ENCODE measurements around the gene ACACA.

ACACA gene

DNA sequence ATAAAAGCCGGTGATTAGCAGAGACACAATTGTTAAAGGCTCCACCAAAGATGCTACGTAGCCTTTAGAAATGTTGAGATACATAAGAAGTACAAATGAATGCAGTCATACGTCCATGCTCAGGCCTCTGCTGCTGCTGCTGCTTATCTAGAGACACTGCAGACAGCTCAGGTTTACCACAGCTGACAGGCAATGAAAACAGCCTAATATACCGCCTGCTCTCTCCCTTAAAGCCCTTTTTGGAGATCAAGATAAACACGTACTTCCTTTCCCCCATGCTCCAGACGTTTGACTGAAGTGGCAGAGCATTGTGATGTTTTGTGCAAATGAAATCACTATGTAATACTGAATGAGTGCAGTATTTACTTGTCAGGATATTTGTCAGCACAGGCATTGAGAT, 272.6 kb downstream of the ACACA start:
- no peak for DNase-seq (ENCODE audit: low read depth)

GRCh38 chr17:37133136-37133535, 273.5 kb downstream of the ACACA start:
- no peak for DNase-seq (ENCODE audit: low read depth)

DNA sequence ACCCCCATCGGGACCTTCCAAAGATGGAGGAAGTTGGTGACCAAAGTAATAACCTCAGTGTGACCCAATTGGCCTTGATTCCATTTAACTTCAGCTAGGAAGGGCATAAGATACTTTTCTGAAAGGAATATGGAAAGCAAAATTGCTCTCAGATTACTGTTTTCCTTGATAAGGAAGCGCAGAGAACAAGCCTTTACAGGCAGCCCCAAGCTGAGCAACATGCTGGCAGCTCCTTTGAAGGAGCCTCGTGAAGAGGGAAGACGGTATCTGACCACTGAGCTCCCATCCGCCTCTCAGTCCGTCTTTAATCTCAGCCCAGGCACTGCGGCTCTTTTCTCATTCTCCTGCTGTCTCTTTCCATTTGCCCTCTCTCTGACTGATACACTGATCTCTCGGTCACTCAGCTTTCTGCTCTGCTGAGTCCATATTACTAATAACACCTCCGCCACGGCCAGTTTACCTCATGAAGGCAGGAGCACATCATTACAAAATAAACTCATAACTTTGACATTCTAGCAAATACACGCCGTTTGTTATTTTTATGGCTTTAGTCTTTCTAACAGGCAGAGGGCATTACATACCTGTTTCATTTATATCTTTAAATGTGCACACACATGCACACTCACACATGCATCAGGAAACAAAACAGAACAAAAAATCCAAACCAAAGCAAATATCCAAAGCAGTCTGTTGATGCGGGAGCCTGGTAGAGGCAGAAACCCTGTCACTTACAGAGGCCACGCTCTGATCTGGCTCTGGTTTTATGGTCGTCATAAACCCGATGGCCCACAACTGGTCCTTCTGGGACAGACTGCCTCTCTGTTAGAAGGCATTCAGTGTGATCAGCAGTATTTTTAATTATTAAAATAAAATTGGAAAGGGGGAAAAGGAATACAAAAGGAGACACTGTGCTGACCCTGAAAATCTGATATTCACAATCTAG, 274.7 kb downstream of the ACACA start:
- DNase-seq (ENCODE audit: low read depth), result no peak

- no peak for DNase-seq (ENCODE audit: low read depth)
These were observed 275.6 kb downstream of the ACACA start for GRCh38 chr17:37130984-37131446.

GRCh38 chr17:37124821-37125173, 281.8 kb downstream of the ACACA start:
- no peak for DNase-seq (ENCODE audit: low read depth)

DNA sequence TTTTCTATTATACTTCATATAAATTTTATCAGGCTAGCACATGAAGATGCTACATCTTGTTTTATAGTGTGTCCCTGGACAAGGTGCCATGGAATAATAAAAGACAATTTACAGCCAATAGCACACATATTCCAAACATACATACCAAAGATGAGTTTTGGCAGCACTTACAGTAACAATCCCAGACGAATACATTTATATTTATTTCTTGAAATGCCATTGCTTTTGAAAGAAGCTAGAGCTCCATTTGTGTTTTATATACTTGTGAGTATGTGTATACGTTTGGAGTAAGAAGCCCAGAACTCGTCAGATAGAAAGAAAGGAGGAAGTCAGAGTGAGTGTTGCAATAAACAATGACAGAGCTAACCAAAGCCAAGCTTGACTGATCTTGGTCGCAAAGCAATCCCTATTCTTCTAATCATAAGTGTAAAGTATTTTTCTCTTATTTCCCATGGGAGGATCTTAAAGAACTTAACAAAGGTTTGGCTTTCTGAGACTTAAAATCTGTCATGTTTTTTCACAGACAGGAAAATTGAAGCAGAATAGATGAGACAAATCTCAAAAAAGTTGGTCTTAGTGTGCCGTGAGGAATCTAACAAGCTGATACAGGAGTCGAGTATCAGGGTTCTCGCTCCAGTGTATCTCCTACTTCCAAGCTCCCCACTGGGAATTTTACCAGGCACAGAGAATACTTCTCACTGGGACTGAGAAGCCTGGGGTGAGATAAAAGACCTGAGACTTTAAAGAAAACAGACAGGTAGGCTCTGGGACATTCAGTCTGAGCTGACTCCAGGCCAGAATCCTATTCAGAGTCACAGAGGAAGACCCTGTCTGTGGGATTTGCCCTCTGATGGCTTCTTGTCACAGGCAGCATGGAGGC, 282.5 kb downstream of the ACACA start:
- DNase-seq (ENCODE audit: low read depth), result no peak

DNA sequence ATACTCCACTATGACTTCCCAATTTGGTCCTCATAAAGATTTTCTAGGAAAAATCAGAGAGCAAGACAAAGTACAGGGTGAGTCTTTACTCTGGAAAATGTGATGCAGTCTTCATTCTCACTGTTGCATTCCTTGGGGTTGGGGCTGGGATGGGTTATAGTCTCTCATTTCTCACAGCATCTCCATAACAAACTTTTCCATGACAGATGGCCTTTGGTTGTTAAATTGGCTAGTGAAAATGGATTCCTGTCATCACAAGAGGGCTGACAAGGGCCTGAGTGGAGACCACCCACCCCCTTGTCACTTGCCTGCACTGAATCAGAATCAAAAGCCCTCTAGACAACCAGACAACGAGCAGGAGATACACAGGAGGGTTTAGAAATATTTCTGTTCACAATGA, 283.2 kb downstream of the ACACA start:
- no peak for DNase-seq (ENCODE audit: low read depth)

GRCh38 chr17:37121616-37122015, 285.0 kb downstream of the ACACA start:
- no peak for DNase-seq (ENCODE audit: low read depth)

GRCh38 chr17:37118366-37119137, 288.1 kb downstream of the ACACA start:
- DNase-seq (ENCODE audit: low read depth), result no peak

- no peak for DNase-seq (ENCODE audit: low read depth)
These were observed 289.1 kb downstream of the ACACA start for GRCh38 chr17:37117373-37118142.

- DNase-seq (ENCODE audit: low read depth), result no peak
These were observed 289.9 kb downstream of the ACACA start for GRCh38 chr17:37116671-37117185.

DNA sequence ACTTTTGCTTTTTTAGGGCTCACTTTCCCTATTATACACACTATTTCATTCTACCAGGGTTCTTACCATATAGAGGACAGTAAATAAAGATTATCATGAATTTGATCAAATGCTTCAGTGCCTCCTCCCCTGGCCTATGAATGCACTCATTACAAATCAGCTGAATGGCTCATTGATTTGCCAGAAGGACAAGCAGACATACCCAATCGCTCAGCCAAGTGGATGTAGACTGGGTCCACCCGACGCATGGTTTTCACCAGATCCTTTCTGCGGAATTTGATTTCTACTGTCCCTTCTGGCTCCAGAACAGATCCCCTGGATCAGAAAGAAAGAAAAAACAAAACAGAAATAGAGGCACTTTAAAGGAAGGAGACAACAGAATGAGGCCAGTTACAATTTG, 295.3 kb downstream of the ACACA start:
- DNase-seq (ENCODE audit: low read depth), result no peak

DNA sequence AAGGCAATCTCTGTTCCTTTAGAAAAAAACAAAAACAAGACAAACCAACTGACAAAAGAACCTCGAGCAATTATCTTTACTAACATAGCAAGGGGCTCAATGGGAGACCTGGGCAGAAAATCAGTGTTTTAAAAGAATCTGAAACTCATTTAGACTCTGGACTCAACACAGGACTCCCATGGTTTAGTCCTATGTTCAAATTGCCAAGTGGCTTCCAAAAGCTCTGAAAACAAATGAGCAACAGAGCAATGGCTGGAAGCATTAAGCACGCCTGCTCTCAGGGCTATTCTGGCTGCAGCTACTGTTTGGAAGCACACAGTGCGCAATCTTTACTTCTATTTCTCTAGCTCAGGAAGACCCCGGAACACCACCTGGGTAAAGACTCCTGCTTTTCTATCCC, 295.9 kb downstream of the ACACA start:
- no peak for DNase-seq (ENCODE audit: low read depth)

DNA sequence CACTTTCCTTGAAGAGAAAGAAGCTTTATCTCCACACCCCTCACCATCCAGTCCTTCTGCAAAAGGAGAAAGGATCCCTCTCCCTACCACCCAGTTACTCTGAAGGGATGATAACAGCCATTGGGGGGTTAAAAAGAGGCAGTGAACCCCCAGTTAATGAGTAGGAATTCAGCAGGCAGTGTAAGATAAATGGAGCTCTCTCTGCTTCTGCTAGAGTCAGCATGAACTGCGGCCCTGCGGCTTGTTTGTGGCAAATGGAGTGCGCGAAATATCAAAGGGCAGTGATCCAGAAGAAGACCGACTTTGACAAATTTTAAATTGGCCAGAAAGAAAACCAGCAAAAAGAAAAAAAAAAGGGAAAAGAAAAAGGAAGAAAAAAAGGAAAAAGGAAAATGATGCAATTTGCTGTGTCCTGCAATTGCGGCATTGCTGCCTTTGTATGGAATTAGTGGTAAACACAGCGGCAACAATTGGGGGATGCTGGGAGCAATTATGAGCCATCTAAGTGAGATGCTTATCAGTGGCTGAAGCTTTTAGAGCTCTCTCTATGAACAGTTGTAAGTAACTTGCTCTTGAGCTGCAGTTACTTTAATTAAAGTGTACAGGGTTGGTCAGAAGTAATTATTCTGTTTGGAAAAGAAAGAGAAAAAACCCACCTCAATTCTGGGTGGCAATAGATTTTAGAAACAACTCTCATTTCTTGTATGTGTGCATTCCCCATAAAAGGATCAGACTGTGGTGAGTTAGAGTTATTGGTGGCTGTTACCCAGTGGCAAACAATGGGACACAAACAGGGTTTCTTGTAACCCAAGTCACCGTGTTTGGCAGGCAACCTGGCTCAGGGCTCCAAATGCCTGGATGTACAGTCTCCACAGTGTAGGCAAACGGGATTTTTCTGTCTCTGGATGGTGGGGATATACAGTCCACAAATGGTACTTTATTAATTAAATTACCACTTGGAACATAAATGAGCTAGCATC, 296.6 kb downstream of the ACACA start:
- DNase-seq (ENCODE audit: low read depth), result no peak

DNA sequence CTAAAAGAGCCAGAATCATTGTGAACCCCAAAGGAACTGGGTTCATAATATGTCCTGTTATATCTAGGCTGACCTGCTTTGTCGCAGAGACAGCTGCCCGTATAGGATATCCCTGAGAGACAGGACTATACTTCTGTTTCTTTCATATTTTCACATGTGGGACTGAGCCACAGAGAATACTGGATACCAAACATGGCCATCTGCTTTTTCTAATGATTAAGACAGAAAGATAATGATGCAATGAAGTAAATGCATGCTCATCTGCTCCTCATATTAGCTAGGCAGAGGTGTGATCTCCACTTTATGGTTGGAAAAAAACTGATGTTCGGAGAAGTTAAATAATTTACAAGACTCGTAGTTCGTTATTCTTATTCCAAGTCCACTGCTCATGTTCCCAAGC, 297.5 kb downstream of the ACACA start:
- DNase-seq (ENCODE audit: low read depth), result no peak

DNA sequence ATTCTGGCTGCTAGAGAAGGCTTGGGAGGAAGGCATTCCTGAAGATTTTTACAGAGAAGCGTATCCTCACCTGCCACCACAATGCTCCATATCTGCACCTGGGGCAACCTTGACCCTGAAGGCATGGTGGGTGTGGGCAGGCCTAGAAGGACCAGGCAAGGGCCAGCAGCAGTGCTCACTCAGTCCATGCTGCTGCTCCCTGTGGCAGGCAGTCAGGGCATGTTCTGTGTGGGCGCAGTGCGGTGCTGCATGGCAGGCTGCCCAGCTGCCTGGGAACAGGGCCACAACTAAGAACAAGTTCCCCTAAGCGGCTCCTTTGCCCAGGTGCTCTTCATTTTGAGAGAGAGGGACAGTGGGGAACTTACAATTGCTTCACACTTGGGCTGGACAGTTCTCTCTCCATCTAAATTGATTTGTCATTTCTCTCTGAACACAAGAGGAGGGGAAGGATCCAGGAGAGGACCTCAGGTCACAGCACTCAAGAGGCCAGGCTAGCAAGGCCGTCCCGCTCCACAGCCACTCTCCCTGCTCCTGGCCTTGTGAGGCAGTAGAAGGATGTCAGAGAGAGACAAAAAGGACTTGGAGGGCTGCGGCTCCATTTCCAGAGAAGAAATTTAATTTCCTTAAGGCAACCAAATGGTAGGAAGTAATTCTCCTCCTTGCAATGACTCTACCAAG, 299.1 kb downstream of the ACACA start:
- no peak for DNase-seq (ENCODE audit: low read depth)

GRCh38 chr17:37106049-37106448, 300.6 kb downstream of the ACACA start:
- DNase-seq (ENCODE audit: low read depth), result no peak

DNA sequence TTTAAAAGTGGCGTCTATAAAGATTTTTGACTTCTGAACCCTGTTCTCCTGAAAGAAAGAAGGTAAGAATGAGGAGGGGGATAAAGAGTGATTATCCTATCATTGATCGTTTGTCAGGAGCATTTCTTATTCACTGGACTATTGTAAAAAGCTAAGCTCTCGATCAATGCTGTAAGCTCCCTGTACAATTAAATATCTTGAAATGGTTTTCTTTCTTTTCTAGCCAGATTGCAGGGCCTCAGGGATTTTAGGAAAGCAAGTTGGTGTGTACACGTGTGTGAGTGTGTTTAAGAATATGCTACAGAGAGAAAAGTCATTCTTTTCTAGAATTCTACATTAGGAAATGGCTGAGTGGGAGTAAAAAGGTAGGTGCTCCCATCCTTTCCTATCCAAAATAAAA, 303.4 kb downstream of the ACACA start:
- no peak for DNase-seq (ENCODE audit: low read depth)

- no peak for DNase-seq (ENCODE audit: low read depth)
These were observed 305.3 kb downstream of the ACACA start for GRCh38 chr17:37101306-37101705.

Measured in activated T-helper 1 cell treated with Interleukin-2 at 50 U/mL for 16 hours (primary cell).